Ectodermal cell (in vitro differentiated cells): ENCODE results near the gene PAX7.
A peak's percentile ranks its signal among the peaks of the same experiment; 100 is the strongest.

Experiments used
- H3K27ac ChIP-seq: 2 replicates; pipeline ENCODE4 v1.7.0; 2013; ENCODE audit warnings: mild to moderate bottlenecking, low read depth, low read length; ENCODE audit not compliant: insufficient read depth, poor library complexity, severe bottlenecking
- H3K27me3 ChIP-seq: 2 replicates; pipeline ENCODE4 v1.7.0; 2013; ENCODE audit warnings: mild to moderate bottlenecking, low read length; ENCODE audit not compliant: insufficient read depth, control insufficient read depth, poor library complexity, severe bottlenecking
- H3K36me3 ChIP-seq: one replicate; pipeline ENCODE4 v1.7.0; 2013; ENCODE audit warnings: low read length; ENCODE audit not compliant: control insufficient read depth, insufficient read depth
- H3K4me1 ChIP-seq: one replicate; pipeline ENCODE4 v1.7.0; 2013; ENCODE audit warnings: low read length; ENCODE audit not compliant: control insufficient read depth, insufficient read depth
- H3K4me3 ChIP-seq: 2 replicates; pipeline ENCODE4 v1.7.0; 2013; ENCODE audit warnings: low read depth, low read length, control low read depth; ENCODE audit not compliant: insufficient read depth
- H3K9me3 ChIP-seq: 2 replicates; pipeline ENCODE4 v1.7.0; 2013; ENCODE audit warnings: mild to moderate bottlenecking, low read length, moderate library complexity; ENCODE audit not compliant: control insufficient read depth
- WGBS, 2 experiments: methylation state at CpG; one replicate each; pipeline ENCODE4 v1.1.7; 2013; ENCODE audit warnings: missing lambda C conversion rate in 2 of 2; 5-methylcytosine and 5-hydroxymethylcytosine counted together

Gene PAX7

GRCh38 chr1:18784482-18784831, 153.8 kb downstream of the PAX7 start:
- WGBS, 2 experiments = 65 to 66% methylated on average over 15 of the region's 15 CpGs

DNA sequence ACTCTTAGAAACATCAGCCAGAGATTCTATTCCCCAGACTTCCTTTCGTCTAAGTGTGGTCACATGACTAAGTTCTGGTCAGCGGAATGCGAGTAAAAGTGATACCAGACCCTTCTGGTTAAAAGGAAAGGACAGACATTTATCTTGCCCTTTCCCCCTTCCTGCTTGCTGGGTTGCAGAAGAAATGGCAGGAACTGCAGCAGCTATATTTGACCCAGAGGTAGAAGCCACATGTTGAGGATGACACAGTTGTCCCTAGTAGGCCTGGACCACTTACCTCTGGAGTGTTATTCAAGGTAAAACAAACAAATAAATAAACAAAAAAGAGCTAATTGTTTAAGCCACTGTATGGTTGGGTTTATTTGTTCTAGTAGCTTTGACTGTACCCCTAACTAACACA, 155.5 kb downstream of the PAX7 start:
- Histone ChIP-seq H3K27me3 (no peaks in the 10 kb centered on the region), H3K27ac (no peak overlapping the region), H3K36me3 (no peaks in the 10 kb centered on the region), H3K4me1 (no peaks in the 10 kb centered on the region), H3K9me3 (no peaks in the 10 kb centered on the region), H3K4me3 (no peak overlapping the region)
- WGBS, 2 experiments = 90 to 93% methylated on average over 3 of the region's 3 CpGs

More at GRCh38 chr1:18784482-18784831, 153.8 kb downstream of the PAX7 start:
- Histone ChIP-seq H3K9me3 (no peaks in the 10 kb centered on the region), H3K4me3 (peak overlapping the region; percentile 10), H3K27ac (no peak overlapping the region), H3K36me3 (no peaks in the 10 kb centered on the region), H3K4me1 (no peaks in the 10 kb centered on the region), H3K27me3 (no peaks in the 10 kb centered on the region)

GRCh38 chr1:18787825-18788385, 157.3 kb downstream of the PAX7 start:
- WGBS, 2 experiments = 54 to 63% methylated on average over 3 of the region's 3 CpGs
- Histone ChIP-seq H3K9me3 (no peaks in the 10 kb centered on the region), H3K4me1 (no peaks in the 10 kb centered on the region), H3K4me3 (no peak overlapping the region), H3K27ac (no peak overlapping the region), H3K36me3 (no peaks in the 10 kb centered on the region), H3K27me3 (no peaks in the 10 kb centered on the region)

DNA sequence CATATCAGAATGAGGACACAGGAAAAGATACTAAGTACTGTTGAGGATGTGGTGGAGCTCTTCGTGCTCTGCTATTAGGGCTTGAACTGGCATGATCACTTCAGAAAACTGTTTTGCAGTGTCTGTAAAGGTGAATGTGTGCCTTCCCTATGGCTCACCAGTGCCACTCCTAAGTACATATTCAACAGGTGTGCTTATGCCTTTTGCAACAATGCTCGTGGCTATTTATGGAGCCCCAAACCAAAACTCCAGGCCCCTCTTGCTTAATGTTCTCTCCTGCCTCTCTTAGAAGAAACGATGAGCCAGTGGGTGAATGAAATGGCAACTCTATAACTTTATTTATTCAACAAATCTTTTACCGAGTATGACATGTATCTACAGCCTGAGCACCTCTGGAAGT, 158.6 kb downstream of the PAX7 start:
- Histone ChIP-seq H3K27me3 (no peaks in the 10 kb centered on the region), H3K4me3 (no peak overlapping the region), H3K9me3 (no peaks in the 10 kb centered on the region), H3K4me1 (peaks cover 2% of the 10 kb centered on the region), H3K36me3 (no peaks in the 10 kb centered on the region), H3K27ac (no peak overlapping the region)
- WGBS, 2 experiments = 93 to 98% methylated on average over 4 of the region's 4 CpGs

DNA sequence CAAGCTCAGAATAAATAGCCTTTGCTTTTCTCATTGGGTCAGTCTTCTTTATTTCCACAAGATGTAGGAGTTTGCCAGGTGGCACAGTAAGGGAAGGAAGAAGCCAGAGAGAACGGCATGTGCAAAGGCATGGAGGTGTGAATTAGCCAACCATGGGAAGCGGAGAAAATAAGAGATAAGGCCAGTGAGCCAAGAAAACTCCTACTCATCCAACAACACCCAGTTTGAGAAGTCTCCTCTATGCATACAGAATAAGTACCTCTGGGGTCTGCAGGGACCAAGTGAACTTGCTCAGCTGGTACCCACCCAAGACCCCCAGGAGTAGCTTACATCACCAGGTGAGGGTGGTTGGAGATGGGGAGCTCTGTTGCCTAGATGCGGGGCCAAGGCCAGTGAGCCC, 162.1 kb downstream of the PAX7 start:
- 61 to 63% methylated on average over 3 of the region's 3 CpGs for WGBS, 2 experiments
- Histone ChIP-seq H3K27ac (no peak overlapping the region), H3K27me3 (no peaks in the 10 kb centered on the region), H3K4me3 (no peak overlapping the region), H3K36me3 (no peaks in the 10 kb centered on the region), H3K4me1 (peaks cover 17% of the 10 kb centered on the region), H3K9me3 (no peaks in the 10 kb centered on the region)

DNA sequence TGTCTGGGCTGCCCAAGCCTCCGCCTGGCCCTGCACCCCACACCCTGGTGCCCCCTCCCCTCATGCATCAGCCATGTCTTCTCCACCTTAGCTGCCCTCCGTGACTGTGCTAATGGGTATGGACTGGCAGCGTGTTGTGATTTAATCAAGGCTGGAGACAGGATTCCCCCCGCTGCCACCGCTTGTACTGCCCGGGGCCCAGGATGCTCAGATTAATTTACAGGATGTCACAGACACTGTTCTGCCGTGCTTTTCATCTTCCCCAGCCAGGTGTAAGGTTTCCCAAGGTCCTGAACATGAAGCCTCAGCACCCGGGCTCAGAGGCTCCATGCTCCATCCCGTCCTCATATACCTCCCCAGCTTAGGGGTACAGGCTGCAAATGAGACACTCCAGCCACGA, 162.5 kb downstream of the PAX7 start:
- 93 to 94% methylated on average over 10 of the region's 10 CpGs for WGBS, 2 experiments
- no peaks in the 10 kb centered on the region for H3K36me3 ChIP-seq
- H3K9me3 ChIP-seq = no peaks in the 10 kb centered on the region
- H3K27ac ChIP-seq = no peak overlapping the region
- no peaks in the 10 kb centered on the region for H3K27me3 ChIP-seq
- H3K4me1 ChIP-seq = peaks cover 17% of the 10 kb centered on the region
- H3K4me3 ChIP-seq = no peak overlapping the region

- H3K36me3 ChIP-seq = no peaks in the 10 kb centered on the region
- H3K4me1 ChIP-seq = peaks cover 17% of the 10 kb centered on the region
- H3K27ac ChIP-seq = no peak overlapping the region
- H3K9me3 ChIP-seq = no peaks in the 10 kb centered on the region
- H3K4me3 ChIP-seq = no peak overlapping the region
- no peaks in the 10 kb centered on the region for H3K27me3 ChIP-seq
- WGBS, 2 experiments = 84% methylated on average over 10 of the region's 10 CpGs
These were observed 163.4 kb downstream of the PAX7 start for GRCh38 chr1:18794051-18794450.

DNA sequence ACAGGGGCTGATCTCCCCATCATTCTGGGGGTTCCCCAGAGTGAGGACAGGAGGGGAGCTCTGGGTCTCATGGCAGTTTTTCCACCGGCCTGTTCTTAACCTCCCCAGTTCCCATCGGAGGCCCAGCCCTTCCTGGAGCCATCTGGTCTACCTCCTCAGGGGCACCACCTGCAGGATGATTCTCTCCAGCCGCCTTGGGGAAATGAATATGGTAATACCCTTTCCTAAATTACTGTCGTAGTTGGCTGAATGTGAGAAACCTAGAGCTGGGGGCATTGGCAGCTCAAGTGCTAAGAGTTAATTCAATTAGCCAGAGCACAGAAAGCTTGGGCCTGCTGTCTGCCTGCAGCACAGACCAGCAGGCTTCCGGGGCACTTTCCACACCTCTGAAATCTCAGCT, 163.9 kb downstream of the PAX7 start:
- Histone ChIP-seq H3K9me3 (no peaks in the 10 kb centered on the region), H3K4me3 (no peak overlapping the region), H3K4me1 (peaks cover 17% of the 10 kb centered on the region), H3K36me3 (no peaks in the 10 kb centered on the region), H3K27me3 (no peaks in the 10 kb centered on the region), H3K27ac (no peak overlapping the region)
- 28 to 46% methylated on average over 4 to 5 of the region's 5 CpGs for WGBS, 2 experiments

GRCh38 chr1:18795002-18795689, 164.5 kb downstream of the PAX7 start:
- no peaks in the 10 kb centered on the region for H3K27me3 ChIP-seq
- 64 to 66% methylated on average over 11 to 14 of the region's 14 CpGs for WGBS, 2 experiments
- H3K9me3 ChIP-seq = no peaks in the 10 kb centered on the region
- no peaks in the 10 kb centered on the region for H3K36me3 ChIP-seq
- no peak overlapping the region for H3K27ac ChIP-seq
- no peak overlapping the region for H3K4me3 ChIP-seq
- H3K4me1 ChIP-seq = peaks cover 17% of the 10 kb centered on the region

DNA sequence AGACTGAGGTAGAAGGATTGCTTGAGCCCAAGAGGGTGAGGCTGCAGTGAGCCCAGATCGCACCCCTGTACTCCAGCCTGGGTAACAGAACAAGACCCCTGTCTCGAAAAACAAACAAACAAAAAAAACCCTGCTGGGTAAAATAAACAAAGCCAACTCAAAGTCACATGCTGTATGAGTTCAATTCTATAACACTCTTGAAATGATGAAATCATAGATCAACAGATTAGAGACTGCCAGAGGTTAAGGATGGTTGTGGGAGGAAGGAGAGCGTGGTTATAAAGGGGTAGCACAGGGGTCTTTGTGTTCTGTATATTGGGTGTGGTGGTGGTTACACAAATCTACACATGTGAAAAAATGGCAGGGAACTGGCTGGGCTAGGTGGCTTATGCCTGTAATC, 166.3 kb downstream of the PAX7 start:
- Histone ChIP-seq H3K27ac (no peak overlapping the region), H3K36me3 (no peaks in the 10 kb centered on the region), H3K27me3 (no peaks in the 10 kb centered on the region), H3K4me1 (peaks cover 17% of the 10 kb centered on the region), H3K9me3 (no peaks in the 10 kb centered on the region), H3K4me3 (no peak overlapping the region)
- 81 to 91% methylated on average over 3 of the region's 3 CpGs for WGBS, 2 experiments
